A549 treated with CpdA at 1 μM for 4 hours (cell line): ENCODE data around the gene ALG12. TPM values are rescaled to one million over a fixed set of nuclear protein-coding genes. Genes with fewer than 3 reads are reported as not detected.

ENCODE experiments used
- total RNA-seq: library from RNA; stranded (reverse); fragments of 200-300 nt; extraction: Qiagen RNA extraction; gene quantifications from 5 replicates; pipeline ENCODE4 v1.2.3, GENCODE V29; 2022; ENCODE audit warnings: low read depth

ALG12 gene
- total RNA-seq = 7.9 to 11.6 TPM (median 9.1 TPM) in 5 replicates

GRCh38 chr22:49917974-49918910, at the start of gene ALG12, which contains the start of gene CRELD2:
TSS of gene ALG12 (minus strand) at chr22:49918438. CDS start at chr22:49913765, 4,673 bp downstream.
TSS of gene CRELD2 (plus strand) at chr22:49918634. CDS start at chr22:49918770, 136 bp downstream.

GRCh38 chr22:49960159-49961004, 42.1 kb upstream of the ALG12 start, which contains the start of gene PIM3:
TSS of gene PIM3 (plus strand) at chr22:49960772. CDS start at chr22:49960948, 176 bp downstream.

GRCh38 chr22:49852898-49853894, 65.0 kb downstream of the ALG12 start, which contains the start of gene ZBED4:
TSS of gene ZBED4 (plus strand) at chr22:49853844. CDS start at chr22:49883663, 29,819 bp downstream.

Other genes starting within 250 kb of the ALG12 start
- 13.7 to 14.9 TPM (median 14.3 TPM) in 5 replicates for gene BRD1, start 90.6 kb downstream of the ALG12 start, total RNA-seq
- gene ZBED4, start 64.6 kb downstream of the ALG12 start, total RNA-seq = 9.8 to 12.9 TPM (median 12.0 TPM) in 5 replicates
- gene CRELD2, start 196 bp upstream of the ALG12 start, total RNA-seq = 23.2 to 38.0 TPM (median 31.5 TPM) in 5 replicates
- gene PIM3, start 42.3 kb upstream of the ALG12 start, total RNA-seq = 17.9 to 36.0 TPM (median 33.1 TPM) in 5 replicates
- not detected in 5 replicates for gene IL17REL, start 94.3 kb upstream of the ALG12 start, total RNA-seq
- gene TTLL8, start 139.9 kb upstream of the ALG12 start, total RNA-seq = not detected in 5 replicates
- gene MLC1, start 167.0 kb upstream of the ALG12 start, total RNA-seq = 0.06 to 0.07 TPM (median 0.07 TPM) in 3 of 5 replicates, not detected in the others
- gene MOV10L1, start 171.6 kb upstream of the ALG12 start, total RNA-seq = not detected in 5 replicates